Astrocyte (in vitro differentiated cells and primary cell): Measurements from ENCODE around the gene C12orf50. TPM values are rescaled to one million over a fixed set of nuclear protein-coding genes. Genes with fewer than 3 reads are reported as not detected.

Experiments used
- DNase-seq: peaks from one replicate; pipeline ENCODE4 v3.0.0-alpha.2; 2010; ENCODE audit warnings: low read depth
- FAIRE-seq: peaks from 2 replicates; lab custom pipeline; 2011; peaks lifted over from hg19 to GRCh38; lab: Jason Lieb, UNC
- H2AFZ ChIP-seq: 2 replicates; pipeline ENCODE4 v1.6.0; 2012; ENCODE audit warnings: low read depth, low read length, inconsistent platforms
- H3K27ac ChIP-seq: 2 replicates; pipeline ENCODE4 v1.5.1; 2011; ENCODE audit warnings: low read depth, low read length, inconsistent platforms
- H3K27me3 ChIP-seq: 2 replicates; pipeline ENCODE4 v1.6.0; 2011; ENCODE audit warnings: low read length, inconsistent platforms; ENCODE audit not compliant: insufficient read depth
- H3K36me3 ChIP-seq: 2 replicates; pipeline ENCODE4 v1.5.1; 2011; ENCODE audit warnings: low read length, inconsistent platforms; ENCODE audit not compliant: insufficient read depth
- H3K4me1 ChIP-seq: 2 replicates; pipeline ENCODE4 v1.5.1; 2011; ENCODE audit warnings: low read length, inconsistent platforms; ENCODE audit not compliant: insufficient read depth
- H3K4me2 ChIP-seq: 2 replicates; pipeline ENCODE4 v1.6.0; 2012; ENCODE audit warnings: low read length, inconsistent platforms
- H3K4me3 ChIP-seq: 2 replicates; pipeline ENCODE4 v1.5.1; 2011; ENCODE audit warnings: low read depth, mild to moderate bottlenecking, low read length, inconsistent platforms; ENCODE audit not compliant: insufficient read depth
- H3K79me2 ChIP-seq: 2 replicates; pipeline ENCODE4 v1.6.0; 2012; ENCODE audit warnings: mild to moderate bottlenecking, low read length, inconsistent platforms; ENCODE audit not compliant: insufficient read depth
- H3K9ac ChIP-seq: 2 replicates; pipeline ENCODE4 v1.6.0; 2012; ENCODE audit warnings: mild to moderate bottlenecking, low read length, inconsistent platforms
- H3K9me3 ChIP-seq: 2 replicates; pipeline ENCODE4 v1.5.1; 2012; ENCODE audit warnings: low read depth, mild to moderate bottlenecking, low read length, inconsistent platforms; ENCODE audit not compliant: insufficient read depth
- H4K20me1 ChIP-seq: 2 replicates; pipeline ENCODE4 v1.6.0; 2012; ENCODE audit warnings: low read length, inconsistent platforms; ENCODE audit not compliant: insufficient read depth
- H3K27ac Mint-ChIP-seq: one replicate; pipeline ENCODE4 v1.8.0; 2021; ENCODE audit warnings: mild to moderate bottlenecking, mixed read lengths; ENCODE audit not compliant: unreplicated experiment
- H3K27me3 Mint-ChIP-seq: one replicate; pipeline ENCODE4 v1.8.0; 2021; ENCODE audit warnings: low read depth, mixed read lengths; ENCODE audit not compliant: unreplicated experiment
- H3K36me3 Mint-ChIP-seq: one replicate; pipeline ENCODE4 v1.8.0; 2021; ENCODE audit warnings: low read depth, mixed read lengths; ENCODE audit not compliant: unreplicated experiment
- H3K4me1 Mint-ChIP-seq: one replicate; pipeline ENCODE4 v1.8.0; 2021; ENCODE audit warnings: low read depth, mixed read lengths; ENCODE audit not compliant: unreplicated experiment
- H3K4me3 Mint-ChIP-seq: one replicate; pipeline ENCODE4 v1.8.0; 2021; ENCODE audit warnings: mild to moderate bottlenecking, moderate library complexity, mixed read lengths; ENCODE audit not compliant: unreplicated experiment
- H3K9me3 Mint-ChIP-seq: one replicate; pipeline ENCODE4 v1.8.0; 2021; ENCODE audit warnings: mild to moderate bottlenecking, mixed read lengths; ENCODE audit not compliant: unreplicated experiment
- CTCF ChIP-seq: IDR thresholded peaks from 2 replicates; pipeline ENCODE4 v1.5.1; 2011; ENCODE audit warnings: low read depth, mild to moderate bottlenecking, inconsistent platforms, low read length, moderate library complexity; ENCODE audit not compliant: insufficient read depth
- EZH2 ChIP-seq: IDR thresholded peaks from 2 replicates; pipeline ENCODE4 v1.6.1; 2012; ENCODE audit warnings: mild to moderate bottlenecking, low read length, inconsistent platforms; ENCODE audit not compliant: insufficient read depth
- total RNA-seq: library from RNA; stranded (reverse); gene quantifications from 2 replicates; pipeline ENCODE4 v1.2.1, GENCODE V29; 2021

The C12orf50 gene
- total RNA-seq, 1 donor from 2014 or later: not detected

- Histone ChIP-seq H3K9me3 (no peaks in the 10 kb centered on the region), H2AFZ (no peak overlapping the region), H3K4me3 (no peak overlapping the region), H3K4me1 (no peaks in the 10 kb centered on the region), H3K9ac (no peak overlapping the region), H4K20me1 (peaks cover 6% of the 10 kb centered on the region), H3K27ac (no peak overlapping the region), H3K36me3 (peaks cover 43% of the 10 kb centered on the region), H3K27me3 (no peaks in the 10 kb centered on the region), H3K4me2 (no peak overlapping the region), H3K79me2 (peaks cover 35% of the 10 kb centered on the region)
- Mint-ChIP-seq H3K4me1 (no peaks in the 10 kb centered on the region), H3K4me3 (no peak overlapping the region), H3K27me3 (no peaks in the 10 kb centered on the region), H3K36me3 (peaks cover 16% of the 10 kb centered on the region), H3K27ac (no peak overlapping the region), H3K9me3 (no peaks in the 10 kb centered on the region)
- DNase-seq: no peak
- FAIRE-seq: peak; percentile 9
- TF ChIP-seq EZH2: no peak
- no peak for TF ChIP-seq CTCF
Observed at GRCh38 chr12:88044035-88044434, 14.8 kb upstream of the C12orf50 start.

GRCh38 chr12:88037770-88038169 lies 8.6 kb upstream of the C12orf50 start:
- no peaks in the 10 kb centered on the region for H3K27me3 ChIP-seq
- DNase-seq (no peak), FAIRE-seq (no peak)
- Mint-ChIP-seq H3K27ac (no peak overlapping the region), H3K4me1 (peaks cover 11% of the 10 kb centered on the region), H3K36me3 (peaks cover 4% of the 10 kb centered on the region), H3K9me3 (no peaks in the 10 kb centered on the region), H3K4me3 (no peak overlapping the region), H3K27me3 (no peaks in the 10 kb centered on the region)
- no peaks in the 10 kb centered on the region for H3K36me3 ChIP-seq
- no peak overlapping the region for H3K4me3 ChIP-seq
- no peak overlapping the region for H3K4me2 ChIP-seq
- peaks cover 11% of the 10 kb centered on the region for H3K4me1 ChIP-seq
- no peak overlapping the region for H3K9ac ChIP-seq
- peaks cover 70% of the 10 kb centered on the region for H3K79me2 ChIP-seq
- H2AFZ ChIP-seq: no peak overlapping the region
- no peaks in the 10 kb centered on the region for H3K9me3 ChIP-seq
- H4K20me1 ChIP-seq: peaks cover 24% of the 10 kb centered on the region
- TF ChIP-seq CTCF: no peak
- no peak for TF ChIP-seq EZH2
- no peak overlapping the region for H3K27ac ChIP-seq

GRCh38 chr12:88036353-88036965 lies 7.3 kb upstream of the C12orf50 start:
- Histone ChIP-seq H3K79me2 (peaks cover 60% of the 10 kb centered on the region), H3K4me3 (peak overlapping the region; percentile 93), H3K9ac (peak overlapping the region; percentile 89), H3K4me1 (peaks cover 11% of the 10 kb centered on the region), H2AFZ (no peak overlapping the region), H3K36me3 (no peaks in the 10 kb centered on the region), H3K27ac (no peak overlapping the region), H4K20me1 (peaks cover 24% of the 10 kb centered on the region), H3K27me3 (no peaks in the 10 kb centered on the region), H3K4me2 (peak overlapping the region; percentile 93), H3K9me3 (no peaks in the 10 kb centered on the region)
- Mint-ChIP-seq H3K4me3 (peak overlapping the region; percentile 94), H3K4me1 (peaks cover 11% of the 10 kb centered on the region), H3K36me3 (peaks cover 4% of the 10 kb centered on the region), H3K27me3 (no peaks in the 10 kb centered on the region), H3K9me3 (no peaks in the 10 kb centered on the region), H3K27ac (peak overlapping the region; percentile 38)
- TF ChIP-seq EZH2 (no peak), CTCF (no peak)
- FAIRE-seq (peak; percentile 81), DNase-seq (peak; percentile 40)
